ENCODE results near the gene NRG4.

The NRG4 gene

GRCh38 chr15:75928680-75929608, 83.3 kb downstream of the NRG4 start:
- ATAC-seq (ENCODE audit: insufficient read depth, low read depth), result no peak
- TF ChIP-seq, protein P1, sequence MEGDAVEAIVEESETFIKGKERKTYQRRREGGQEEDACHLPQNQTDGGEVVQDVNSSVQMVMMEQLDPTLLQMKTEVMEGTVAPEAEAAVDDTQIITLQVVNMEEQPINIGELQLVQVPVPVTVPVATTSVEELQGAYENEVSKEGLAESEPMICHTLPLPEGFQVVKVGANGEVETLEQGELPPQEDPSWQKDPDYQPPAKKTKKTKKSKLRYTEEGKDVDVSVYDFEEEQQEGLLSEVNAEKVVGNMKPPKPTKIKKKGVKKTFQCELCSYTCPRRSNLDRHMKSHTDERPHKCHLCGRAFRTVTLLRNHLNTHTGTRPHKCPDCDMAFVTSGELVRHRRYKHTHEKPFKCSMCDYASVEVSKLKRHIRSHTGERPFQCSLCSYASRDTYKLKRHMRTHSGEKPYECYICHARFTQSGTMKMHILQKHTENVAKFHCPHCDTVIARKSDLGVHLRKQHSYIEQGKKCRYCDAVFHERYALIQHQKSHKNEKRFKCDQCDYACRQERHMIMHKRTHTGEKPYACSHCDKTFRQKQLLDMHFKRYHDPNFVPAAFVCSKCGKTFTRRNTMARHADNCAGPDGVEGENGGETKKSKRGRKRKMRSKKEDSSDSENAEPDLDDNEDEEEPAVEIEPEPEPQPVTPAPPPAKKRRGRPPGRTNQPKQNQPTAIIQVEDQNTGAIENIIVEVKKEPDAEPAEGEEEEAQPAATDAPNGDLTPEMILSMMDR (IDR thresholded peaks at IDR 0.05; ENCODE audit: borderline replicate concordance, extremely low read depth, low read length, poor library complexity, severe bottlenecking), result peak; percentile 47
- TF ChIP-seq EZH2 (IDR thresholded peaks at IDR 0.05; ENCODE audit: borderline replicate concordance, low read depth, low read length, severe bottlenecking), result no peak
- Histone ChIP-seq H3K4me1 (ENCODE audit: insufficient read depth, low read length) (no peaks in the 10 kb centered on the region), H3K27ac (ENCODE audit: low read length) (no peak overlapping the region), H3K4me2 (ENCODE audit: insufficient read depth, low read length) (no peak overlapping the region), H3K9me3 (ENCODE audit: insufficient read depth, low read length, severe bottlenecking) (no peaks in the 10 kb centered on the region), H3K27me3 (ENCODE audit: insufficient read depth, low read length, poor library complexity) (no peaks in the 10 kb centered on the region), H3K36me3 (ENCODE audit: insufficient read depth, low read length) (peaks cover 31% of the 10 kb centered on the region), H3K4me3 (ENCODE audit: low read depth in 1 of 2, low read length in 2 of 2) (no peak overlapping the region), H4K20me1 (ENCODE audit: insufficient read depth, low read length) (no peaks in the 10 kb centered on the region), H3K79me2 (ENCODE audit: insufficient read depth, low read length) (no peaks in the 10 kb centered on the region), H2AFZ (ENCODE audit: low read depth, low read length) (no peak overlapping the region), H3K9ac (ENCODE audit: low read depth, low read length) (no peak overlapping the region)
- DNase-seq, result peak; percentile 9

- H3K9ac ChIP-seq (ENCODE audit: low read depth, low read length), result no peak overlapping the region
- H3K9me3 ChIP-seq (ENCODE audit: insufficient read depth, low read length, severe bottlenecking), result no peaks in the 10 kb centered on the region
- peaks cover 20% of the 10 kb centered on the region for H3K36me3 ChIP-seq (ENCODE audit: insufficient read depth, low read length)
- TF ChIP-seq, protein P1 (IDR thresholded peaks at IDR 0.05; ENCODE audit: borderline replicate concordance, extremely low read depth, low read length, poor library complexity, severe bottlenecking), result no peak
- TF ChIP-seq EZH2 (IDR thresholded peaks at IDR 0.05; ENCODE audit: borderline replicate concordance, low read depth, low read length, severe bottlenecking), result no peak
- H3K4me3 ChIP-seq (ENCODE audit: low read depth in 1 of 2, low read length in 2 of 2), result no peak overlapping the region
- no peaks in the 10 kb centered on the region for H3K4me1 ChIP-seq (ENCODE audit: insufficient read depth, low read length)
- DNase-seq (no peak), ATAC-seq (ENCODE audit: insufficient read depth, low read depth) (no peak)
- H4K20me1 ChIP-seq (ENCODE audit: insufficient read depth, low read length), result no peaks in the 10 kb centered on the region
- H3K27me3 ChIP-seq (ENCODE audit: insufficient read depth, low read length, poor library complexity), result no peaks in the 10 kb centered on the region
- no peak overlapping the region for H2AFZ ChIP-seq (ENCODE audit: low read depth, low read length)
- no peak overlapping the region for H3K4me2 ChIP-seq (ENCODE audit: insufficient read depth, low read length)
- no peaks in the 10 kb centered on the region for H3K79me2 ChIP-seq (ENCODE audit: insufficient read depth, low read length)
- H3K27ac ChIP-seq (ENCODE audit: low read length), result no peak overlapping the region
Observed at GRCh38 chr15:75927601-75928000, 84.6 kb downstream of the NRG4 start.

DNA sequence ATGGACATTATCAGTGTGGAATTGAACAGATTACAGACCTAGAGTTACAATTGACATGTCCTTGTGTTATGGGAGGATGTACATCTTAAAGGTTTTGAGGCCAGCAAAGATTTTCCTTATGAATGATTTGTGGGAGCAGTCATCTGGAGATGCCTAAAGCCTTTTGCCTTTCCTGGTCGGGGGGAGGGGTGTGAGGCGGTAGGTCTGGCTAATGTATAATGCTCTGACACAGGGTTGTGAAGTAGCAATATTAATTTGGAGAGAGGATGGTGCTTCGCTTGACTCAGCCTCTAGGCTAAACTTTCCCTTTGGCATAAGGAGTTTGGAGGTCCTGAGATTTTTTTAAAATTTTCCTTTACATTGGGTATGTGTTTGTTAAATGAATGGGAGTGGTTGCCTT, 85.3 kb downstream of the NRG4 start:
- TF ChIP-seq, protein P1 (IDR thresholded peaks at IDR 0.05; ENCODE audit: borderline replicate concordance, extremely low read depth, low read length, poor library complexity, severe bottlenecking), result no peak
- no peak for TF ChIP-seq EZH2 (IDR thresholded peaks at IDR 0.05; ENCODE audit: borderline replicate concordance, low read depth, low read length, severe bottlenecking)
- H3K4me3 ChIP-seq (ENCODE audit: low read depth in 1 of 2, low read length in 2 of 2), result no peak overlapping the region
- H3K4me1 ChIP-seq (ENCODE audit: insufficient read depth, low read length), result no peaks in the 10 kb centered on the region
- H3K27me3 ChIP-seq (ENCODE audit: insufficient read depth, low read length, poor library complexity), result no peaks in the 10 kb centered on the region
- DNase-seq (no peak), ATAC-seq (ENCODE audit: insufficient read depth, low read depth) (no peak)
- H3K4me2 ChIP-seq (ENCODE audit: insufficient read depth, low read length), result no peak overlapping the region
- no peak overlapping the region for H2AFZ ChIP-seq (ENCODE audit: low read depth, low read length)
- H3K9ac ChIP-seq (ENCODE audit: low read depth, low read length), result no peak overlapping the region
- H3K79me2 ChIP-seq (ENCODE audit: insufficient read depth, low read length), result no peaks in the 10 kb centered on the region
- H3K36me3 ChIP-seq (ENCODE audit: insufficient read depth, low read length), result peaks cover 15% of the 10 kb centered on the region
- no peak overlapping the region for H3K27ac ChIP-seq (ENCODE audit: low read length)
- H3K9me3 ChIP-seq (ENCODE audit: insufficient read depth, low read length, severe bottlenecking), result no peaks in the 10 kb centered on the region
- H4K20me1 ChIP-seq (ENCODE audit: insufficient read depth, low read length), result no peaks in the 10 kb centered on the region
